HG03139 (cell line): ENCODE results near the gene TCERG1L.
"Not testable (repeated sequence)": the region's sequence is repeated elsewhere in the genome, so short reads cannot be mapped to it uniquely, and the experiment has no call there.

Source experiments
- ATAC-seq: cut with Tn5 transposase; IDR thresholded peaks from one replicate; pipeline ENCODE4 v1.9.1; 2021; ENCODE audit not compliant: unreplicated experiment

The TCERG1L gene

DNA sequence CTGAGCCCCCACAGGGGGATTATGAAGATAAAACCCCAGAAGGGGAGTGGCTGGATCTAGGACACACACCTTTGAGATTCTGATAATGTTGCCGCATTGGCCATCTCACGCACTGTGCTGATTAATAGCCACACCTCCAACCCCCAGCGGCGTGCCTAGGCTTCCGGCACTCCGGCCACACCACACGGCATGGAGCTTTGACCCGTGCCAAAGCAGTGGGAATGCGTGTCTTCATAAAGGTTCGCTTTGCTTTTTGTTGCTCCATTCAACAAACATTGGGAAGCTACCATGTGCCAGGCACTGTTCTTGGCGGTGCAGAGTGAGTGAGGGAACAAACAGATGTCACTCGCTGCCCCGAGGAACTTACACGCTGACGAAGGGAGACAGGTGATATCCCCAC lies 117.6 kb downstream of the TCERG1L start:
- ATAC-seq: no peak

DNA sequence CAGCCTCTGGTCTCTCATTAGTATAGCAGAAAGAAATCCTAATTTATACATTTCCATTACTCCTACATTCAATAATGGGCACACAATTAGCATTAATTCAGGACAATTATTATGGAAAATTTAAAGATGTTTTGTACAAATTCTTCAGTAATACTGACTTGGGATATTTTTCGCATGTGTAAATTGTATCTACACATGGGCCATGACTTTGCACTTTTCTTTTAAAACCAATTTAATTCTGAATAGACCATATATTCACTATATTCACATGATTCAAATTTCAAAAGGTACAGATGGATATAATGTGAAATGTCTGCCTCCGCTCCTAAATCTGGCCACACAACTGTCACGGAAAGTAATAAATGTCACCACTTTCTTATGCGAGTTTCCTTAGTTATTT lies 123.0 kb downstream of the TCERG1L start:
- ATAC-seq: no peak

DNA sequence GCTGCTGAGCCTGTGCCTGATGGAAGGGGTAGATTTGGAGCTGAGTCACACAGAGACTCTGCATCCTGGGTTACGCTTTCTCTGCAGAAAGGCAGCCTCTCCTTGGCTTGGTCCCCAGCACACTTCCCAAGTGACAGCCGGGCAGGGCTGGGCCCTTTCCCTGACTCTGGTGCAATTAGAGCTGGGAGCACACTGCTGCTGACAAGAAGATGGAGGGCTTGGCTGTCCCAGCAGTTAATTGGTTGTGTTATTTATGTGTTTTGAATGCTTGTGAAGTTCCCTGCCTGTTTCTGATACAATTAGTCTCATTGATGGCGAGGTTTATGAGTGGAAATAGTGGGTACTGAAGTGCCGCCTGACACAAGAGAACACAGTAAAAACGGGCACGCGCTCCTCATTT lies 123.6 kb downstream of the TCERG1L start:
- no peak for ATAC-seq

DNA sequence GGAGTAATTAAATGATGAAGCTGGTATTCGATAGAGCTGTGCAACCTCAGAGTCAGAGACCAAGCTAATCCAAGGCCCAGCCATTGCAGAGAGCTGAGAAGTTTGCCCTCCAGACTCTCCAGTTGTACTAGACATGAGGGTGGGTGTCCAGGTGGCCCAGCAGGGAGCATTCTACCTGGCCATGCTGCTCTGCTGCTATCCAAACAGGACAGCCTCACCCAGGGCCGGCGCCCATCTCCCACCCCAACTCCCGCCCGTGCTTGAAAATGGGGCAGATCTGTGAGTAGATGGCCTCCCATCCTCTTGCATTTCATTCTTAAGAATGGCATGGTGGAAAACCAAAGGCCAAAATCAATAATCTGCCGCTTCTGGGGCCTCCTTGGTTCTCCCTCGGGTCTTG lies 124.2 kb downstream of the TCERG1L start:
- no peak for ATAC-seq

DNA sequence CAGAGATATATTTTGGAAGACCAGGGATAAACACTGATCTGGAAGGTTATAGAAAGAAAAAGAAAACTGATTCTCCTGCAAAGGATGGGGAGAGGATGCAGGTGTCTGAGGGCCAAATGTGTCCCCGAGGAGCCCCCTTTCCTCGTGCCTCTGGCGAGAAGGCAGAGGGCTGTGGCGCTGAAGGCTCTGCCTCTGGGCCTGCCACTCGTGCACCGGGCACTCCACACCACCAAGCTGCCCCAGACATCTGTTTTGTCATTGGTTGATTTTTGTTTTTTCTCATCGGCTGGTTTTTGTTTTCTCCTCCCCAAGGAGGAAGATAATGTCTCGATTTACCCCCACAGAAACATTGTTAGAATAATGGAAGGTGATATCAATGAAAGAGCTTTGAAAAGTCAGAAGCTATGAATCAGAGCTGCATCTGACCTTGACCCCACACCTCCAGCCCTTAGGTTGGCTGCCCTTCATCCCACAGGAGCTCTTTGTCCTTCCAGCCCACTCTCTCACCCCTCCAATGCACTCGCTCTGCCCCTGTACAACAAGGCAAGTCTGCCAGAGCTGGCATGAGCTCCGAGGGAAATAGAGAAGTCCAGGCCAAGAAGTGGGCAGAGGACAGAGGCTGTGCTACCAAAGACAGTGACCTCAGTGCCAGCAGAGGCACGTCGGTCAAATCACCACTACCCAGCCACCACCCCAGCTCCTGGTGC lies 124.8 kb downstream of the TCERG1L start:
- ATAC-seq: no peak

DNA sequence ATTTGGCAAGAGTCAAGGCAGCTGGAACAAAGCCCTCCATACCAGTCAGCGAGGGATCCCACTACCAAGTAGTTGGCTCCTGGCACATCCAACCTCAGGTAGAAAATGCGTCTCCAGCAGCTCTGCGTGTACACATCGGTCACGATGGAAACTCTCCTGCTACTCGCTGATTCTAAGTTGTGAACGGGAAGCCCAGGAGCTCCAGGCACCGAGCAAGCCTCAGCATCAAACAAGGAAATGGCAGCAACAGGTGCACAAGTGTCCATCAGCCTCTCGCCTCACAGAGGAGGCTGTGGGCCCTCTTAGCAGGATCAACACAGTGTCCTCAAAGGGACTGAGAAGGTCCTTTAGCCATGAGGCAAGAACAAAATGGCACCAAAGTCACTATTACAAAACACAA lies 127.0 kb downstream of the TCERG1L start:
- no peak for ATAC-seq

DNA sequence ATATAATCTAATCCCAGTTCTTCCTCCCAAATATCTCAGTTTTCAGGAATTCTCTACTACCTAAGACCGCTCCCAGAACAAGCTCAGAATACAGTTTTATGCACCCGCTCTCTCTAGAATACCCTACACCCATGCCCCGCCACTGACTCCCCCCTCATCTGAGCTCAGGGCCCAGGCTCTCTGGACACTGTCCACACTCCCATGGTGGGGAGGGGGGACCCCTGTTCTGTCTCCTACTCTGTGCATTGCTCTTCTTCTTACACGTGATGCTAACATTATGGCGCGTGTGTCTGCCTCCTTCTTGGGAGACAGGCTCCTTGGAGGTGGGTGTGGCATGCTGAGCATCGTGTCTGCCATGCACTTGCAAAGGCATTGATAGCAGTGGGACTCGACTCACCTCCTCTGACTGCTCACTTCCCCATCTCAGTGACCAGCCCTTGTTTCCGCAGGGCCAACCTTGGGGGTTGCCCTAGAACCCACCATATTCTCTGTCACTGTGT lies 127.9 kb downstream of the TCERG1L start:
- no peak for ATAC-seq

DNA sequence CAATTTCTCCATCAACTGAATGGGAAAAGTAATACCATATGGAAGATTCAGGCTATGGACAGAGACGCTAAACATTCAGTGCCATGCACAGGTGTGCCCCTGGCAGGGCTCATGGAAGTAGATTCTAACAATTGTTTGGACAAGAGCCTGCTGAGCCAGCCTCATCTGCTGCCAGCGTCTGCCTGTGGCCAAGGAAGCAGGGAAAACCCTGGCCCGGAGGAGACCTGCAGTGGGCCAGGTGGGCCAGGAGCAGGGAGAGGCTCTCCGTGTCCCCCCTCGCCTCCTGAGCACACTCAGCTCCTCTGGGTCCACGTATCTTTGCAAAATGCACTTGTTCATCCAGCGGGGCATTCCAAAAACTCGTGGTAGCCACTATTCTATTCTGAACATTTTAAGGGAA lies 130.1 kb downstream of the TCERG1L start:
- no peak for ATAC-seq

DNA sequence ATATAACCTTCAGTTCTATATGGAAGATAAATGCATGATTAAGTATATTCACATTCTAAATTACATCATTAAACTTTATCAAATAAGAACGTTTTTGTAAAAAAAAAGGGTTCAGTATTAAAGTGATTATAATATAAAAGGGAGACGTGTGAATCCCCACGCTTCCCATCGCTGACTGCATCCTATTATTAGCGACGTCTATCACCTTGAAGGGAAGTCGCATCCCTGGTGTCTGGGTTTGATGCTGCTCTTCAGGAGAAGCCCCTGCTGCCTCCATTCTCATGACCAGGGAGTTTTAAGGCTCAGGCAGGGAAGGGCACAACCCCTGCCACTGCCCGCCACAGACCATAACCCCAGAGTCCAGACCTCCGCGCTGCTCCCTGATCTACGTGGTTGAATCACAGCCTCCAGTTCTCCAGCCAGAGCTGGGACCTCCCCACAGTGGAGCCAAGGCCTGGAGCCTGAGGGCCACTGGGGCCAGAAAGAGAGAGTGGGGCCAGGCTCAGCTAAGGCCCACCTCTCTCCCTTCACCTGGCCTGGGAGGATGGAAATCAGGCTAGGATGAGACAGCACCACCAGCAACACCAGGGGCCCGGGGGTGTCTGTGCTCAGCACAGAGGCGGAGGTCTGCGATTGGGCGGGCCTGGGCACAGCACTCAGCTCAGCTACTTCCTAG lies 130.6 kb downstream of the TCERG1L start:
- no peak for ATAC-seq

DNA sequence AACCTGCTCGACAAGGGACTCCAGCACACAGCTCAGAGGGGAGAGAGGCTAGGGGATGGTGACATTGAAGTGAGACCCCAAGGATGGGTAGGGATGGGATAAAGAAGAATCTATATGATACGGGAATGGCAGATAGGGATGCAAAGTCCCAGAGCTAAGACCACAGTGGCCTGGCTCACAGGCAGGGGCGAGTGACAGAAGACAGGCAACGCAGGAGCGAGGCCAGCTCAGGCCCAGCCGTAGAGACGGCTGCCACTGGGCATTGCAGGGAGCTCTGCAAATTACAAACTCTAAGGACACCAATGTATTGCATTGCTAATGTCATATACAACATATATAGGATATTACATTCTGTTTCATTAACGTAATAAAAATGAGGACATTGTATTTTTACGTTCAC lies 131.4 kb downstream of the TCERG1L start:
- ATAC-seq: no peak

DNA sequence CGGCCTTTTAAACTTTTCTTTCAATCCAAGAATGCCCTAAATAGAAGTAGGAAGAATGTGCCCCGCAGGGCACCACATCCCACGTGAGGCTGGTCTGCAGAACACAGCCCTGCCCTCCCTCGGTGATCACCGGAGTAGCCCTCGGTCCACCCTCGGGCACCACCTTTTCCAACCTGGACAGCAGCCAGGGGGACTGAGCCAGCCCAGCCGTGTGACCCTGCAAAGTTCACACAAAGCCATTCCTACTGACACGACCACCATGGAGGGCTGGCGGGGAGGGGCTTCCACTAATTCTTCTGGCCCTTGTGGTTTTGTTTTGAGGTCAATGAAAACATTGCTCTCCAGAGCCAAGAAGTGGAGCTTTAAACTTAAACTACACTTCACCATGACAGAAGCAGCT lies 132.2 kb downstream of the TCERG1L start:
- ATAC-seq: no peak

DNA sequence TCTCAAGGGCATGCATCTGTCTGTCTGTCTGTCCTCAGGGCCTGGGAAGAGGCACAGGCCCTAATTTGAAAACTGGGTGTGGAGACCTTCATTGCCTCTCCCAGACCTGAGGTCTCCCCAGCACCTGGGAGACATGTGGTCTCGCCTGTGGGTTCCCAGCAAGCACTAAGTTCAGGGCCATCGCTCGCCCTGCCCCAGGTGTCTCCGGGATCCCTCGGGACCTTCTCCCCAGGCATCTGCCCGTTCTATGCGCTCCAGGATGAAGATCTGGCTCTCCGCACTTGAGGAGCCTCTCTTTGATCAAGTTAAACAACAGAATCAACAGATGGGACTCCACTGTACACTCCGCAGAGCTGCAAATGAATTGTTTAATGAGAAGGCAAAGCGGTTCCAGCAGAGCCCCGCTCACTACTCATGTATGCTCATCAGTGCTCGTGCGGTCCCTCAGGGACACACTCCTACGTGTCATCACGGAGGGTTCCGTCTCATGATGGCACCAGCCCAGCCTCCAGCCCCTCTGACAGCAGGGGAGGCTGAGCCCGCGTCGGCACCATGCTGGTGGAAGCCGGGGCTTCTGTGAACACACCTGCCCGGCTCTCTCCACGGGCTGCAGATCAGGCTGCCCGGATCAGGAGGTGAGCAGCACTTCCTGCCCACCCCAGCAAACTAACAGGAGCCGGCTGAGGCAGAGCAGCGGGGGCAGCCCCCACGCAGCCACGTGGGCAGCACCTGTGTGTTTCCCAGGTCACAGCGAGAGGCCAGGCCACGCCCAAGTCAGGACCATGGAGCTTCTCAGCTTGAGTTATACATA lies 132.8 kb downstream of the TCERG1L start:
- no peak for ATAC-seq

DNA sequence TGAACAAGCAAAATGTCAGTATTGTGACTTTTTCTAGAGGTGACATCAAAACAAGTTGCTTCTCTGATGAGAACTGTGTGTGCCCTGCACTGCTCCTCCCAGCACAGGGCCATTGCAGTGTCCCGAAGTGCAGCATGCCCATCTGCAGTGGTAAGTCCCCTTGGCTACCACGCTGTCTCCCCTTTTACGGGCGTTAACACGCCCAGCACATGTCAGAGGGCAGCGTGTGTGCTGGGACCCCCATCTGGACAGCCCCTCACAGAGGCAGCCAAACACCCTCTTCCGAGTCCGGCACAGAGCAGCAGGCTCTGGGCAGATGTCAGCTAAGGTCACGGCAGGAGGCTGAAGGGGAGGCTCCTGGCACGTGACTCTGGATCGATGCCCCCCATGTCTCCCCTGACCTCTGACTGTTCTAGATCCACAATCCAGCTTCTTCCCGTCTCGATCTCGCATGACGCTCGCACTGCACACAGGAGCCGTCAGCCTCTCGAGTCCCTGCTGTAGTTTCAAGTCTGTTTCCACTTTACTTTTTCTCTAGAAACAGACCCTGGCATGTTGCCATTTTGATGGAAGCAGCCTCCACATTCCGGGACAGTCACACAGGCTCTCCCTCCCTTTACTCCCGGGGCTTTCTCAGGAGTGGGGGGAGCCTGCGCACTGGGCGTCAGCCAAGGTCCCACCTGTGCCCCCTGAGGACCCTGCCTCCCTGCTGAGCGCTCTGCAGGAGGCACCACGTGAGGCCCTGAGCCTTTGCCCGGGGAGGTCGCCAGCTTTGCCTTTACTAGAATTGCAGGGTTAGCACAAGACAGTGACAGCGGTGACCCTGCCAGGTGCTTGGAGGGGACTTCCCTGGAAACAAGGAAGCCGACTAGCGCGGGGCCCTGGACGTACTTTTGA lies 133.8 kb downstream of the TCERG1L start:
- no peak for ATAC-seq

DNA sequence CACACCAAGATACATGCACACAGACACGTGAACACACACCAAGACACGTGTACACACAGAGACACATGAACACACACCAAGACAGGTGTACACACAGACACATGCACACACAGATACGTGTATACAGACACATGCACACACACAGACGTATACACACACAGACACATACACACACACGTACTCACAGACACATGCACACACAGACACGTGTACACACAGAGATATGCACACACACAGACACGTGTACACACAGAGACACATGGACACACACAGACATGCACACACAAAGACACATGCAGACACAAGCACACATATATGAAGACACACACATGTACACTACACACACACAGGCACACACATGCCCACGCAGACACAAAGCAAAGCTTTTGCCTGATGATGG lies 134.6 kb downstream of the TCERG1L start:
- ATAC-seq: no peak

DNA sequence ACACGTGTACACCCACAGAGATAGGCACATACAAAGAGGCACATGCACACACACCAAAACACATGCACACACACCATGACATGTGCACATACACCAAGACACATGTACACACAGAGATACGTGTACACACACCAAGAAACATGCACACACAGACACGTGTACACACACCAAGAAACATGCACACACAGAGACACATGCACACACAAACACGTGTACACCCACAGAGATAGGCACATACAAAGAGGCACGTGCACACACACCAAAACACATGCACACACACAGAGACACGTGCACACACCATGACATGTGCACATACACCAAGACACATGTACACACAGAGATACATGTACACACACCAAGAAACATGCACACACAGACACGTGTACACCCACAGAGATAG lies 135.2 kb downstream of the TCERG1L start:
- not testable (repeated sequence) for ATAC-seq

DNA sequence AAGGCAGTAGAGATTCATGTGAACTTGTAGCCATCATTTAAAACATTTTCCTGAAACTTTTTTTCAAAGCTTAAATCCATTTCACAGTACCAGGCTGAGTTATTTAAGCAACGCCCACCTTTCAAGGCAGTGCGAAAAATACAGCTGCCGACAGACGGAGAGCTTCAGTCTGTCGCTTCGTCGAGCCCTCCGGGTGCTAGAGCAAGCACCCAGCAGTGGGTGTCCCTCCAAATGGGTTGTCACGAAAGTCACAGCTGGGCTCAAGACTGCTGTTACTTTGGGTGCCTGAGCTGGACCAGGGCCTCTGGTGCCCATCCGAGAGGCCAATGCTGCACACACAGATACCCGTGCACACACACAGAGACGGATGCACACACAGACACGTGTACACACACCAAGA lies 135.6 kb downstream of the TCERG1L start:
- no peak for ATAC-seq

DNA sequence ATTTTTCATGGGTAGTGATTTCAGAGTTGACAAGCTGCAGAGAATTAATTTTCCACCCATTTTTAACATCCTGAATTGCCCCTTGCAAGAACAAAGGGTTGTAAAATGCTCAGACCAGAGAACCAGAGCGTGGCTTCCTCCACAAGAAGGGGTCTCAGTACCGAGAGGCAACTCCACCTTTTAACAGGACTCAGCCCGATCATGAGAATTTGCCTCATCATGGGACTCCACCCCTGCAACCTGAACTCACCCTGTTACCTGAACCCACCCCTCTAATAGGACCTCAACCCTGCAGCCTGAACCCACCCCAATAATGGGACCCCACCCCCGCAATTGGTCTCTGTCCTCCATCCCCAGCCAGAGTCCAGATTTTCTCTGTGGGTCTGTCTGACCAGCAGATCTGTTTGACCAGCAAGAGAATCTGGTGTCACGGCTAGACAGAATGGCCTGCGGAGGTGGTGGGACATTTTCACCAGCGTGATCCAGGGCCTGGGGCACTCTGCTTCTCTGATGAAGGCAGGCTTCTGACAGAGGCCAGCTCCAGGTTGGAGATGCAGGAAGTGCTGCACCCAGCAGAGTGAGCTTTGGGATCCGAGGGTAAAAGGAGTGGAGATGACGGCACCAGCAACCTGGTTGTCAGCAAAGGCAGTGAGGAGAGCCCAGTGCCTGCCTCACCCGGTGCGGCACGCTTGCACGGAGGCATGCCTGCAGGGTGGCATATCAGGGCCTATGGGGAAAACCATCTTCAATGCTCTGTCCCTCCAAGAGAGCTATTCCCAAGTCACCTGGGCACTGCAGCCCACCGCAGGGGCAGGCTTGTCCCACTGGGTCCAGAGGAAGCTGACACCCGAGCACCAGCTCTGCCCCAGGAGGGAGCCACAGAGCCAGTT lies 136.6 kb downstream of the TCERG1L start:
- no peak for ATAC-seq

DNA sequence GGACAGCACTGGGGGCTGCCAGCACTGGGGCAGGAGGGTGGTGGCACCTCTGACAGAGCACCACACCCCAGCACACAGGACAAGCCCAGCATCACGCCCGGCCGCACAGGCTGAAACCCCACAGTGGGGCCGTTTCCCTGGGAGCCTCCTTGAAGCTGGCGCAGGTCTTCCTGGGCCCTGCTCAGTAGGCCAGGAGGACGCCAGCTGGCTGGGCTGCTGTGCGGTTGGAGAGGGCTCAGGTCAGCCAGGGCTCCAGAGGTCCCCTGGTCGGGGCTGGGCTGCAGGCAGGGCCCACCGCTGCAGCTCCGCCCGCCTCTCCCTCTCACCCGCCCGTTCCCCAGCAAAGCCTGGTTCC lies 137.3 kb downstream of the TCERG1L start:
- ATAC-seq: no peak

DNA sequence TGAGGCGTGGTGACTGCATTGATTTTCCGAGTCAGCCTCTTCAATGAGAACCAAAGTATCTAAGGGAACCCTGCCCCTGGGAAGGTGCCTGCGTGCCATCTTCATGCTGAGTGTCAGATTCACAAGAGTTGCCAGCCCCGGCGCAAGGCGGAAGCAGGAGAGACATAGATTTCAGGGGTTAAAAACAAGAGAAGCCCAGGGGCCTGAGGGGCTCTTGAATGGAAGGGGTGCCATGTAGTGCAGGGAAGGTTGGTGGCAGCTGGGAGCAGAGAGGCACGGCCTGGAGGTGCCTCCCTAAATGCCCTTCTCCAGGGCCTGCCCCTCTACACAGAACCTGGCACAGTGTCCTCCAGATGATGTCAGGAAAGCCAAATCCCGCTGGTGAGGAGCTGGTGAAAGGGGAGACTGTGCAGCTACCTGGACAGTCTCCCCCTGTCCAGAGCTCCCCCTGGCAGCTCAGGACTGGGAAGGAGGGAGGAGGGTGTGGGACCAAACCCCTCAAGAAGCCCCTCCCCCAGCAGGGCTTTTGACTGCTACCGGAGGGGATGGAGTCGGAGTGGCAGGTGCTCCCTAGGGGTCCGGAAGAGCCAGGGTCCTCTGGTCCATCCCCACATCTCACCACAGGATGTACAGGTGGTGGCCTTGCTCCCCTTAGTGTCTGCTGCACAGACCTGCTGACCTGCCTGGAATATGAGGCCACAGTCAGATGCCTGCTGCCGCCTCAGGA lies 137.9 kb downstream of the TCERG1L start:
- ATAC-seq: no peak
